Stomach (tissue), 4 donors: ENCODE results near the gene WWC1.

ENCODE experiments used
- CTCF ChIP-seq, 7 experiments: fragments of 450-650 bp in 4 of 7; fragments of 200-600 bp in 3 of 7; sonication (generic) in 3 of 7; IDR thresholded peaks; one replicate each; pipeline ENCODE4 v1.5.1; 2016 to 2019; ENCODE audit warnings: antibody characterized with exemption in 7 of 7, control low read depth in 2 of 7, mild to moderate bottlenecking in 1 of 7
- EP300 ChIP-seq: sonication (generic); formaldehyde crosslinking; IDR thresholded peaks from one replicate; pipeline ENCODE4 v1.6.1; 2017; ENCODE audit warnings: antibody characterized with exemption
- POLR2A ChIP-seq, 4 donors: fragments of 450-650 bp; IDR thresholded peaks; one replicate each; pipeline ENCODE4 v1.6.1; 2016; ENCODE audit warnings: antibody characterized with exemption in 4 of 4, control low read depth in 2 of 4, mild to moderate bottlenecking in 1 of 4, moderate library complexity in 1 of 4
- POLR2AphosphoS5 ChIP-seq, 3 donors: sonication (generic); formaldehyde crosslinking; IDR thresholded peaks; one replicate each; pipeline ENCODE4 v1.6.1; 2016; ENCODE audit warnings: antibody characterized with exemption in 3 of 3

GRCh38 chr5:168353216-168353957 lies 61.9 kb downstream of the WWC1 start:
- TF ChIP-seq CTCF (IDR thresholded peaks at IDR 0.05), result no peak
- peak in 2 of 3 donors; percentile 68 to 86 for TF ChIP-seq POLR2AphosphoS5 (IDR thresholded peaks at IDR 0.05)
- no peak for TF ChIP-seq POLR2A (IDR thresholded peaks at IDR 0.05)
- no peak for TF ChIP-seq EP300
